Measurements from ENCODE around the gene AP1S2. TPM values are rescaled to one million over a fixed set of nuclear protein-coding genes. Genes with fewer than 3 reads are reported as not detected.

The AP1S2 gene
- polyA plus RNA-seq, 1 donor (not counting 4 experiments of a cell fraction or from before 2014, with no cell fraction given) = 15.0 TPM

GRCh38 chrX:15883540-15883863 lies 28.9 kb upstream of the AP1S2 start:
- H3K27me3 ChIP-seq (ENCODE audit: control insufficient read depth, extremely low read depth, insufficient read depth, low read length) = peaks cover 2% of the 10 kb centered on the region
- H3K9ac ChIP-seq (ENCODE audit: control insufficient read depth, extremely low read depth, insufficient read depth, low read length) = no peak overlapping the region
- no peak overlapping the region for H3K4me2 ChIP-seq (ENCODE audit: control insufficient read depth, extremely low read depth, insufficient read depth, low read depth, low read length)
- H3K36me3 ChIP-seq (ENCODE audit: control insufficient read depth in 2 of 2, extremely low read depth in 1 of 2, insufficient read depth in 2 of 2, low read length in 2 of 2) = no peaks in the 10 kb centered on the region
- no peak overlapping the region for H2AFZ ChIP-seq (ENCODE audit: control insufficient read depth, low read length)
- H3K9me1 ChIP-seq (ENCODE audit: control insufficient read depth, extremely low read depth, insufficient read depth, low read length) = no peaks in the 10 kb centered on the region
- H3K4me1 ChIP-seq (ENCODE audit: control insufficient read depth, extremely low read depth, insufficient read depth, low read length) = no peaks in the 10 kb centered on the region
- H3K27ac ChIP-seq (ENCODE audit: control insufficient read depth, insufficient read depth, low read length) = no peak overlapping the region
- H3K79me2 ChIP-seq (ENCODE audit: control insufficient read depth, insufficient read depth, low read length) = no peaks in the 10 kb centered on the region
- DNase-seq (ENCODE audit: low read depth, low spot score) (no peak), FAIRE-seq (no peak)
- no peak for TF ChIP-seq CTCF (optimal IDR thresholded peaks at IDR 0.05 in 1 of 3, IDR thresholded peaks at IDR 0.05 in 1 of 3, conservative IDR thresholded peaks at IDR 0.05 in 1 of 3; ENCODE audit: extremely low read depth in 1 of 3, insufficient read depth in 2 of 3, low read length in 3 of 3)
- TF ChIP-seq EZH2 (IDR thresholded peaks at IDR 0.05; ENCODE audit: low read length) = no peak
- H4K20me1 ChIP-seq (ENCODE audit: control insufficient read depth, extremely low read depth, insufficient read depth, low read length) = no peaks in the 10 kb centered on the region
- no peaks in the 10 kb centered on the region for H3K9me3 ChIP-seq (ENCODE audit: control insufficient read depth, low read depth, low read length)
- dilution Hi-C loops (cut with MboI; ENCODE audit: extremely low pct_ligation_motif_present, low sequenced_read_pairs) = no loop called here
- no peak overlapping the region for H3K4me3 ChIP-seq (ENCODE audit: control insufficient read depth in 2 of 3, extremely low read depth in 1 of 3, insufficient read depth in 2 of 3, low read depth in 1 of 3, low read length in 3 of 3)

- Histone ChIP-seq H3K4me1 (ENCODE audit: control insufficient read depth, extremely low read depth, insufficient read depth, low read length) (no peaks in the 10 kb centered on the region), H3K9me3 (ENCODE audit: control insufficient read depth, low read depth, low read length) (no peaks in the 10 kb centered on the region), H3K27ac (ENCODE audit: control insufficient read depth, insufficient read depth, low read length) (no peak overlapping the region), H3K79me2 (ENCODE audit: control insufficient read depth, insufficient read depth, low read length) (no peaks in the 10 kb centered on the region), H3K9ac (ENCODE audit: control insufficient read depth, extremely low read depth, insufficient read depth, low read length) (no peak overlapping the region), H3K9me1 (ENCODE audit: control insufficient read depth, extremely low read depth, insufficient read depth, low read length) (no peaks in the 10 kb centered on the region), H3K4me2 (ENCODE audit: control insufficient read depth, extremely low read depth, insufficient read depth, low read depth, low read length) (no peak overlapping the region), H3K4me3 (ENCODE audit: control insufficient read depth in 2 of 3, extremely low read depth in 1 of 3, insufficient read depth in 2 of 3, low read depth in 1 of 3, low read length in 3 of 3) (no peak overlapping the region), H4K20me1 (ENCODE audit: control insufficient read depth, extremely low read depth, insufficient read depth, low read length) (no peaks in the 10 kb centered on the region), H3K36me3 (ENCODE audit: control insufficient read depth in 2 of 2, extremely low read depth in 1 of 2, insufficient read depth in 2 of 2, low read length in 2 of 2) (no peaks in the 10 kb centered on the region), H3K27me3 (ENCODE audit: control insufficient read depth, extremely low read depth, insufficient read depth, low read length) (peaks cover 2% of the 10 kb centered on the region), H2AFZ (ENCODE audit: control insufficient read depth, low read length) (no peak overlapping the region)
- dilution Hi-C loops (cut with MboI; ENCODE audit: extremely low pct_ligation_motif_present, low sequenced_read_pairs) = no loop called here
- FAIRE-seq (no peak), DNase-seq (ENCODE audit: low read depth, low spot score) (no peak)
- TF ChIP-seq CTCF (optimal IDR thresholded peaks at IDR 0.05 in 1 of 3, IDR thresholded peaks at IDR 0.05 in 1 of 3, conservative IDR thresholded peaks at IDR 0.05 in 1 of 3; ENCODE audit: extremely low read depth in 1 of 3, insufficient read depth in 2 of 3, low read length in 3 of 3) = no peak
- TF ChIP-seq EZH2 (IDR thresholded peaks at IDR 0.05; ENCODE audit: low read length) = no peak
Observed at GRCh38 chrX:15882704-15883539, 28.3 kb upstream of the AP1S2 start.
